ENCODE measurements around the gene HOXD12. TPM values are rescaled to one million over a fixed set of nuclear protein-coding genes. Genes with fewer than 3 reads are reported as not detected.
A peak's percentile ranks its signal among the peaks of the same experiment; 100 is the strongest.

HOXD12 gene
- total RNA-seq, 1 donor from 2014 or later, result not detected

- peak in 1 of 2 donors; percentile 88 for DNase-seq (ENCODE audit: low read depth in 2 of 2)
These were observed 19.2 kb downstream of the HOXD12 start for GRCh38 chr2:176118601-176119339.

GRCh38 chr2:176120364-176121189 is 21.0 kb downstream of the HOXD12 start:
- peak in 1 of 2 donors; percentile 50 for DNase-seq (ENCODE audit: low read depth in 2 of 2)

GRCh38 chr2:176121190-176122051 is 21.8 kb downstream of the HOXD12 start:
- DNase-seq (ENCODE audit: low read depth in 2 of 2), result peak in 1 of 2 donors; percentile 47

- DNase-seq (ENCODE audit: low read depth in 2 of 2), result peak in 1 of 2 donors; percentile 95
These were observed 22.6 kb downstream of the HOXD12 start for GRCh38 chr2:176122052-176122682.

- peak in 1 of 2 donors; percentile 60 for DNase-seq (ENCODE audit: low read depth in 2 of 2)
These were observed 23.3 kb downstream of the HOXD12 start, which contains the start of gene HOXD9 for GRCh38 chr2:176122683-176123410. HOXD9 (plus strand) TSS chr2:176122719; CDS start chr2:176122769, 50 bp downstream.

- DNase-seq (ENCODE audit: low read depth in 2 of 2), result peak in 1 of 2 donors; percentile 55
These were observed 24.0 kb downstream of the HOXD12 start for GRCh38 chr2:176123411-176124109.

- peak in 1 of 2 donors; percentile 50 for DNase-seq (ENCODE audit: low read depth in 2 of 2)
These were observed 24.7 kb downstream of the HOXD12 start for GRCh38 chr2:176124110-176124946.

GRCh38 chr2:176124947-176125771 is 25.6 kb downstream of the HOXD12 start:
- DNase-seq (ENCODE audit: low read depth in 2 of 2), result peak in 1 of 2 donors; percentile 33

GRCh38 chr2:176125772-176126054 is 26.1 kb downstream of the HOXD12 start:
- peak in 1 of 2 donors; percentile 72 for DNase-seq (ENCODE audit: low read depth in 2 of 2)

- DNase-seq (ENCODE audit: low read depth in 2 of 2), result peak; percentile 86
These were observed 27.6 kb downstream of the HOXD12 start for GRCh38 chr2:176126929-176127773.

- no peak for DNase-seq (ENCODE audit: low read depth in 2 of 2)
These were observed 28.1 kb downstream of the HOXD12 start for GRCh38 chr2:176127774-176128072.

- peak in 1 of 2 donors; percentile 58 for DNase-seq (ENCODE audit: low read depth in 2 of 2)
These were observed 28.8 kb downstream of the HOXD12 start for GRCh38 chr2:176128172-176128981.

GRCh38 chr2:176128982-176129796 is 29.6 kb downstream of the HOXD12 start, which contains the start of gene HOXD8:
HOXD8 (plus strand) TSS chr2:176129705; CDS start chr2:176130367, 662 bp downstream.
- peak; percentile 88 to 96 for DNase-seq (ENCODE audit: low read depth in 2 of 2)

GRCh38 chr2:176129813-176130146 is 30.2 kb downstream of the HOXD12 start:
- no peak for DNase-seq (ENCODE audit: low read depth in 2 of 2)

GRCh38 chr2:176130147-176130956 is 30.8 kb downstream of the HOXD12 start:
- peak in 1 of 2 donors; percentile 85 for DNase-seq (ENCODE audit: low read depth in 2 of 2)
